IMR-90 (cell line): ENCODE measurements around the gene CDH13. TPM values are rescaled to one million over a fixed set of nuclear protein-coding genes. Genes with fewer than 3 reads are reported as not detected.

Experiments used
- ATAC-seq: fragments of 200-7000 bp; cut with Tn5 transposase; 2 replicates; pipeline ENCODE4 v1.9.1; 2020; ENCODE audit warnings: low read depth, mild to moderate bottlenecking, moderate library complexity
- BruUV-seq: library from RNA; stranded (reverse); fragments of 400-500 nt; replicated peaks from 2 replicates; lab custom pipeline; 2021; lab: Mats Ljungman, UMichigan
- CTCF ChIA-PET: fragments of 300-600 bp; formaldehyde crosslinking; extraction: SDS; loops from one replicate; lab custom pipeline; 2021; ENCODE audit warnings: antibody characterized with exemption; lab: Yijun Ruan, JAX
- POLR2A ChIA-PET: fragments of 300-600 bp; sonication (Branson Sonifier 250); formaldehyde crosslinking; loops from one replicate; lab custom pipeline; 2022; ENCODE audit warnings: antibody characterized with exemption; ENCODE audit not compliant: unreplicated experiment; lab: Charles Lee
- DNase-seq: peaks from one replicate; pipeline ENCODE4 v3.0.0; 2013
- H2AFZ ChIP-seq: replicated peaks from 2 replicates; pipeline ENCODE3; 2013; ENCODE audit warnings: low read length, mild to moderate bottlenecking; ENCODE audit not compliant: poor library complexity
- H2AK5ac ChIP-seq: 2 replicates; pipeline ENCODE4 v1.6.1; 2013; ENCODE audit warnings: low read depth, low read length, inconsistent platforms
- H2AK9ac ChIP-seq: replicated peaks from 2 replicates; pipeline ENCODE3; 2013; ENCODE audit warnings: mild to moderate bottlenecking, low read depth, low read length, moderate library complexity; ENCODE audit not compliant: poor library complexity
- H2BK120ac ChIP-seq: 2 replicates; pipeline ENCODE4 v1.6.1; 2013; ENCODE audit warnings: low read depth, low read length, inconsistent platforms
- H2BK15ac ChIP-seq: 3 replicates; pipeline ENCODE4 v1.6.1; 2013; ENCODE audit warnings: low read depth, low read length, inconsistent platforms
- H2BK20ac ChIP-seq: 2 replicates; pipeline ENCODE4 v1.6.1; 2013; ENCODE audit warnings: low read depth, mild to moderate bottlenecking, inconsistent platforms, low read length, moderate library complexity
- H2BK5ac ChIP-seq: 2 replicates; pipeline ENCODE4 v1.6.1; 2013; ENCODE audit warnings: mild to moderate bottlenecking, low read depth, low read length, inconsistent platforms; ENCODE audit not compliant: poor library complexity, severe bottlenecking
- H3K14ac ChIP-seq: replicated peaks from 2 replicates; pipeline ENCODE4 v1.6.1; 2013; ENCODE audit warnings: low read depth, low read length, inconsistent platforms
- H3K18ac ChIP-seq: 2 replicates; pipeline ENCODE4 v1.6.1; 2013; ENCODE audit warnings: low read depth, low read length, control low read depth
- H3K23ac ChIP-seq: 2 replicates; pipeline ENCODE4 v1.6.1; 2013; ENCODE audit warnings: low read depth, low read length, inconsistent platforms
- H3K27ac ChIP-seq: 2 replicates; pipeline ENCODE4 v1.5.1; 2013; ENCODE audit warnings: mild to moderate bottlenecking, control low read depth, low read length; ENCODE audit not compliant: insufficient read depth
- H3K27me3 ChIP-seq: 2 replicates; pipeline ENCODE4 v1.6.1; 2013; ENCODE audit warnings: low read length; ENCODE audit not compliant: control insufficient read depth, insufficient read depth
- H3K36me3 ChIP-seq: 2 replicates; pipeline ENCODE4 v1.6.1; 2013; ENCODE audit warnings: low read length, mixed read lengths; ENCODE audit not compliant: control insufficient read depth, insufficient read depth
- H3K4ac ChIP-seq: 2 replicates; pipeline ENCODE4 v1.6.1; 2013; ENCODE audit warnings: low read depth, low read length, inconsistent platforms
- H3K4me1 ChIP-seq: 2 replicates; pipeline ENCODE4 v1.6.1; 2013; ENCODE audit warnings: low read length, mixed read lengths; ENCODE audit not compliant: control insufficient read depth, insufficient read depth
- H3K4me2 ChIP-seq: 2 replicates; pipeline ENCODE4 v1.6.1; 2013; ENCODE audit warnings: low read depth, mild to moderate bottlenecking, control low read depth, low read length, moderate library complexity
- H3K4me3 ChIP-seq: 2 replicates; pipeline ENCODE4 v1.5.1; 2013; ENCODE audit warnings: low read depth, mild to moderate bottlenecking, control low read depth, low read length, moderate library complexity; ENCODE audit not compliant: insufficient read depth
- H3K56ac ChIP-seq: 2 replicates; pipeline ENCODE4 v1.6.1; 2013; ENCODE audit warnings: low read length, inconsistent platforms; ENCODE audit not compliant: insufficient read depth; ENCODE audit errors: extremely low read depth
- H3K79me1 ChIP-seq, 2 experiments: 2 replicates each; pipeline ENCODE4 v1.6.1; 2013; ENCODE audit warnings: low read length in 2 of 2, inconsistent platforms in 1 of 2, low read depth in 1 of 2
- H3K9ac ChIP-seq: 2 replicates; pipeline ENCODE4 v1.6.1; 2013; ENCODE audit warnings: low read depth, low read length, control low read depth
- H3K9me1 ChIP-seq: 2 replicates; pipeline ENCODE4 v1.6.1; 2013; ENCODE audit warnings: low read length, inconsistent platforms; ENCODE audit not compliant: insufficient read depth
- H3K9me3 ChIP-seq: 2 replicates; pipeline ENCODE4 v1.6.1; 2013; ENCODE audit warnings: low read length; ENCODE audit not compliant: control insufficient read depth, insufficient read depth
- H4K20me1 ChIP-seq: 2 replicates; pipeline ENCODE4 v1.6.1; 2013; ENCODE audit warnings: low read length, inconsistent platforms; ENCODE audit not compliant: insufficient read depth
- H4K5ac ChIP-seq: 2 replicates; pipeline ENCODE4 v1.6.1; 2013; ENCODE audit warnings: mild to moderate bottlenecking, low read depth, low read length, control low read depth
- H4K8ac ChIP-seq, 2 experiments: 2 replicates each; pipeline ENCODE4 v1.6.1; 2013; ENCODE audit warnings: low read depth in 2 of 2, low read length in 2 of 2, control low read depth in 1 of 2, inconsistent platforms in 1 of 2
- H4K91ac ChIP-seq: 2 replicates; pipeline ENCODE4 v1.6.1; 2013; ENCODE audit warnings: low read depth, low read length, inconsistent platforms; ENCODE audit not compliant: insufficient read depth
- BHLHE40 ChIP-seq: fragments of 150-350 bp; IDR thresholded peaks from 2 replicates; pipeline ENCODE4 v1.6.1; 2016; ENCODE audit warnings: mild to moderate bottlenecking, low read depth, low read length
- CEBPB ChIP-seq: IDR thresholded peaks from 2 replicates; pipeline ENCODE4 v1.6.1; 2012; ENCODE audit warnings: low read depth, low read length, improper control_type of control experiment
- CHD1 ChIP-seq: IDR thresholded peaks from 2 replicates; pipeline ENCODE4 v1.6.1; 2012; ENCODE audit warnings: low read depth, low read length, improper control_type of control experiment
- CTCF ChIP-seq: conservative IDR thresholded peaks from 2 replicates; pipeline ENCODE4 v1.5.1; 2012; ENCODE audit warnings: mild to moderate bottlenecking, low read depth, low read length, improper control_type of control experiment
- FOS ChIP-seq: fragments of 150-350 bp; IDR thresholded peaks from 2 replicates; pipeline ENCODE4 v1.6.1; 2016; ENCODE audit warnings: low read depth, low read length
- MAFK ChIP-seq: IDR thresholded peaks from 2 replicates; pipeline ENCODE4 v1.6.1; 2012; ENCODE audit warnings: low read depth, low read length, improper control_type of control experiment
- MAZ ChIP-seq: IDR thresholded peaks from 2 replicates; pipeline ENCODE4 v1.6.1; 2012; ENCODE audit warnings: low read depth, mild to moderate bottlenecking, low read length, improper control_type of control experiment, moderate library complexity, borderline replicate concordance
- MXI1 ChIP-seq: IDR thresholded peaks from 2 replicates; pipeline ENCODE4 v1.6.1; 2012; ENCODE audit warnings: low read depth, mild to moderate bottlenecking, low read length, moderate library complexity, borderline replicate concordance
- NFE2L2 ChIP-seq: fragments of 150-350 bp; IDR thresholded peaks from 2 replicates; pipeline ENCODE4 v1.6.1; 2016; ENCODE audit warnings: low read depth, mild to moderate bottlenecking, low read length
- POLR2A ChIP-seq: IDR thresholded peaks from 2 replicates; pipeline ENCODE4 v1.6.1; 2012; ENCODE audit warnings: mild to moderate bottlenecking, low read depth, low read length
- RAD21 ChIP-seq: IDR thresholded peaks from 2 replicates; pipeline ENCODE4 v1.6.1; 2012; ENCODE audit warnings: low read length, improper control_type of control experiment
- RCOR1 ChIP-seq: IDR thresholded peaks from 2 replicates; pipeline ENCODE4 v1.6.1; 2012; ENCODE audit warnings: mild to moderate bottlenecking, low read length, improper control_type of control experiment; ENCODE audit not compliant: insufficient replicate concordance
- RFX5 ChIP-seq: IDR thresholded peaks from 2 replicates; pipeline ENCODE4 v1.8.0; 2012; ENCODE audit warnings: low read depth, mild to moderate bottlenecking, low read length, moderate library complexity
- SMC3 ChIP-seq: fragments of 150-350 bp; IDR thresholded peaks from 2 replicates; pipeline ENCODE4 v1.6.1; 2016; ENCODE audit warnings: low read depth, mild to moderate bottlenecking, antibody characterized with exemption, low read length, moderate library complexity
- WGBS, 2 experiments: methylation state at CpG; one replicate each; pipeline versions ENCODE4 v1.1.5 to v1.1.7; 2013; ENCODE audit warnings: missing lambda C conversion rate in 2 of 2; ENCODE audit not compliant: insufficient read length in 1 of 2; ENCODE audit errors: extremely low coverage in 2 of 2; 5-methylcytosine and 5-hydroxymethylcytosine counted together
- dilution Hi-C: fragments of 300-500 bp; cut with HindIII; formaldehyde crosslinking; loops from one replicate; pipeline ENCODE4 v1.14.3; 2018; ENCODE audit warnings: low sequenced_read_pairs; ENCODE audit not compliant: unreplicated experiment
- in situ Hi-C: fragments of 300-500 bp; cut with MboI; formaldehyde crosslinking; loops from 3 replicates; pipeline ENCODE4 v1.14.3; 2019; ENCODE audit warnings: low sequenced_read_pairs, inconsistent platforms, mixed read lengths
- intact Hi-C: fragments of 100-400 bp; cut with micrococcal nuclease; formaldehyde crosslinking; loops from 2 replicates; pipeline ENCODE4 v1.10.0; 2022
- polyA plus RNA-seq, 3 experiments: library from polyadenylated mRNA; depleted of rRNA; stranded (reverse); fragments of >200 nt; gene quantifications; 2 replicates each; pipeline ENCODE4 v1.2.3, GENCODE V29; 2012; ENCODE audit warnings: low replicate concordance in 1 of 3
- total RNA-seq: library from RNA; depleted of rRNA; stranded (reverse); fragments of >200 nt; gene quantifications from 2 replicates; pipeline ENCODE4 v1.2.3, GENCODE V29; 2012
- TF ChIP-seq, protein P1 (sequence below): fragments of 150-350 bp; IDR thresholded peaks from 2 replicates; pipeline ENCODE4 v1.6.1; 2016; ENCODE audit warnings: low read depth, mild to moderate bottlenecking, low read length, moderate library complexity, borderline replicate concordance
- TF ChIP-seq, protein P2 (sequence below): fragments of 150-350 bp; IDR thresholded peaks from 2 replicates; pipeline ENCODE4 v1.6.1; 2017; ENCODE audit warnings: mild to moderate bottlenecking, antibody characterized with exemption, low read length, low read depth

CDH13 gene
- total and polyA plus RNA-seq, 2 of the 4 experiments (the other 2 are of a cell fraction): 61.6 to 74.7 TPM

DNA sequence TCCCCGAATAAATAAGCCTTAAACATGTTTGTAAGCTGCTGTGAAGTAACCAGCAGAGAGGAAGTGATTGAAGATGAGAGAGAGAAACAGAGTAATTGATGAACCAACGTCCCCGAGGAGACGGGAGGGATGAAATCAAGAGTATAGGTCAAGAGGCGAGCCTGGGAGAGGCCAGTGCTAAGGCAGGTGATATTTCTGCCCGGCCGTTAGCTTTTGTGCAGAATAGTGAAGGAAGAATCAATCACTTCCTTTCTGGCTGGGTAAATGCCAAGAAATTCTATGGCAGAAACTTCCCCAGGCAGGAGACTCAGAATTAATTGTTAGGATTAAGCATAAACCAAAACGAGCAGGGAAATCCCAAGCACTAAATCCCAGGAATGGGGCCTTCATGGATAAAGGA lies 273.8 kb downstream of the CDH13 start:
- in situ Hi-C loops: no loop called here
- no peak for ATAC-seq
- Histone ChIP-seq H3K23ac (no peak overlapping the region), H3K27me3 (no peaks in the 10 kb centered on the region), H4K5ac (no peak overlapping the region), H4K91ac (no peak overlapping the region), H3K79me1 (peaks cover 3 to 23% of the 10 kb centered on the region in 2 experiments; a peak in 3 of 4 replicates), H4K8ac (no peak overlapping the region), H3K9me3 (no peaks in the 10 kb centered on the region), H3K4ac (no peak overlapping the region; the same call in 1 of the 2 replicates), H2BK15ac (no peak overlapping the region), H3K36me3 (no peaks in the 10 kb centered on the region), H2AFZ (no peak overlapping the region), H3K4me1 (no peaks in the 10 kb centered on the region), H3K56ac (no peak overlapping the region), H3K4me2 (no peak overlapping the region), H3K27ac (no peak overlapping the region), H3K18ac (no peak overlapping the region), H3K9ac (no peak overlapping the region), H2AK5ac (no peak overlapping the region), H2BK20ac (no peak overlapping the region), H3K4me3 (no peak overlapping the region), H3K14ac (no peak overlapping the region), H2BK120ac (no peak overlapping the region), H3K9me1 (0 out of 2 replicates have a peak, but pooled peaks cover 7% of the 10 kb centered on the region), H2BK5ac (no peak overlapping the region), H2AK9ac (no peak overlapping the region), H4K20me1 (no peaks in the 10 kb centered on the region)
- ChIA-PET POLR2A (interaction anchor here (0.7 kb wide), 1 partner anchor 22 kb away, joined by 11 read pairs; no protein-coding TSS in a partner anchor), CTCF (no interaction called here)
- WGBS, 2 experiments: no CpG with 5 or more reads among the region's 8 CpGs
- dilution Hi-C loops: no loop called here
- TF ChIP-seq MAZ: no peak
- TF ChIP-seq RCOR1: no peak
- TF ChIP-seq CEBPB: no peak
- no peak for TF ChIP-seq RFX5
- TF ChIP-seq MAFK: no peak
- TF ChIP-seq, protein P1, sequence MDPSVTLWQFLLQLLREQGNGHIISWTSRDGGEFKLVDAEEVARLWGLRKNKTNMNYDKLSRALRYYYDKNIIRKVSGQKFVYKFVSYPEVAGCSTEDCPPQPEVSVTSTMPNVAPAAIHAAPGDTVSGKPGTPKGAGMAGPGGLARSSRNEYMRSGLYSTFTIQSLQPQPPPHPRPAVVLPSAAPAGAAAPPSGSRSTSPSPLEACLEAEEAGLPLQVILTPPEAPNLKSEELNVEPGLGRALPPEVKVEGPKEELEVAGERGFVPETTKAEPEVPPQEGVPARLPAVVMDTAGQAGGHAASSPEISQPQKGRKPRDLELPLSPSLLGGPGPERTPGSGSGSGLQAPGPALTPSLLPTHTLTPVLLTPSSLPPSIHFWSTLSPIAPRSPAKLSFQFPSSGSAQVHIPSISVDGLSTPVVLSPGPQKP: no peak
- TF ChIP-seq FOS: no peak
- no peak for TF ChIP-seq BHLHE40
- TF ChIP-seq CTCF: no peak
- no peak for TF ChIP-seq CHD1
- TF ChIP-seq MXI1: no peak
- no peak for TF ChIP-seq SMC3
- TF ChIP-seq, protein P2, sequence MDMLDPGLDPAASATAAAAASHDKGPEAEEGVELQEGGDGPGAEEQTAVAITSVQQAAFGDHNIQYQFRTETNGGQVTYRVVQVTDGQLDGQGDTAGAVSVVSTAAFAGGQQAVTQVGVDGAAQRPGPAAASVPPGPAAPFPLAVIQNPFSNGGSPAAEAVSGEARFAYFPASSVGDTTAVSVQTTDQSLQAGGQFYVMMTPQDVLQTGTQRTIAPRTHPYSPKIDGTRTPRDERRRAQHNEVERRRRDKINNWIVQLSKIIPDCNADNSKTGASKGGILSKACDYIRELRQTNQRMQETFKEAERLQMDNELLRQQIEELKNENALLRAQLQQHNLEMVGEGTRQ: no peak
- no peak for TF ChIP-seq NFE2L2
- TF ChIP-seq POLR2A: no peak
- no peak for TF ChIP-seq RAD21
- no peak for DNase-seq
- intact Hi-C loops: no loop called here
- BruUV-seq: no TSS peak
